PFSK-1 (cell line): ENCODE results near the gene TRPV4.

Experiments
- FOXP2 ChIP-seq: optimal IDR thresholded peaks from 2 replicates; pipeline ENCODE3; 2011; ENCODE audit warnings: borderline replicate concordance, control low read depth, inconsistent platforms; ENCODE audit not compliant: insufficient read depth; ENCODE audit errors: extremely low read length, extremely low read depth
- POLR2AphosphoS5 ChIP-seq: IDR thresholded peaks from 2 replicates; pipeline ENCODE4 v1.6.1; 2012; ENCODE audit warnings: low read depth, mild to moderate bottlenecking, control low read depth, low read length, moderate library complexity
- REST ChIP-seq, 2 experiments: IDR thresholded peaks; 2 replicates each; pipeline versions ENCODE4 v1.6.1 to v1.8.0; 2011 to 2012; ENCODE audit warnings: low read depth in 2 of 2, low read length in 2 of 2, control low read depth in 1 of 2, inconsistent platforms in 1 of 2, mild to moderate bottlenecking in 1 of 2, moderate library complexity in 1 of 2; ENCODE audit not compliant: insufficient read depth in 1 of 2
- SIN3A ChIP-seq: IDR thresholded peaks from 2 replicates; pipeline ENCODE4 v1.6.1; 2012; ENCODE audit warnings: mild to moderate bottlenecking, low read length, moderate library complexity, borderline replicate concordance; ENCODE audit not compliant: insufficient read depth
- TAF1 ChIP-seq: IDR thresholded peaks from 2 replicates; pipeline ENCODE4 v1.6.1; 2012; ENCODE audit warnings: low read length, control low read depth, borderline replicate concordance; ENCODE audit not compliant: insufficient read depth

TRPV4 gene

GRCh38 chr12:109763201-109763841, 69.9 kb downstream of the TRPV4 start:
- TF ChIP-seq FOXP2, result no peak
- TF ChIP-seq POLR2AphosphoS5, result no peak
- TF ChIP-seq SIN3A, result no peak
- TF ChIP-seq REST (IDR thresholded peaks at IDR 0.05; ENCODE audit: insufficient read depth in 1 of 2, low read depth in 2 of 2, low read length in 2 of 2), result no peak
- TF ChIP-seq TAF1, result no peak

DNA sequence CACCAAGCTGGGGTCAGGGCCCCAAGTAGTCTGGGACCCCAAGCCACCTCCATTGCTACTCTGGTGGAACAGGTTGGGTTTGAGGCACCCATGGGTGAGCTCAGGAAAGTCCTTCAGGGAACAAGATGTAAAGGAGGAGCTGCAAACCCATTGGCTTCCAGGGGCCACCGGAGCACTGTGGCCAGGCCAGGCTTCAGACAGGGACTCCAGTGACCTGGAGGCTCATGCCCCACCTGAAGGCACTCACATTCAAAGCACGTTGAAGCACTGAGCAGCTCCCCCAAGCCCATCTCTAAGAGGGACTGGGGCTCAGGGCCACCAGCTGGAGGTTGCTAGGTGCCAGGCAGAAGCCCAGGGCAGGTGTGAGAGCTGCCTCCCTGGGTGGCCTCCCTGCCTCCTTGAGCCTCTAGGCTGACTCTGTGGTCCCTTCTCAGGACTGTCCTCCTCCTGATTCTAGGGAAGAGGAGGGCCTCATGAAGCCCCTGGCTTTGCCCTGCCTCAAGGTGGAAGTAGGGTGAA, 70.5 kb downstream of the TRPV4 start:
- TF ChIP-seq FOXP2 (no peak), SIN3A (no peak), POLR2AphosphoS5 (no peak), TAF1 (no peak), REST (IDR thresholded peaks at IDR 0.05; ENCODE audit: insufficient read depth in 1 of 2, low read depth in 2 of 2, low read length in 2 of 2) (no peak)

- TF ChIP-seq TAF1, result no peak
- TF ChIP-seq POLR2AphosphoS5, result no peak
- no peak for TF ChIP-seq SIN3A
- TF ChIP-seq REST (IDR thresholded peaks at IDR 0.05; ENCODE audit: insufficient read depth in 1 of 2, low read depth in 2 of 2, low read length in 2 of 2), result no peak
- no peak for TF ChIP-seq FOXP2
These were observed 71.0 kb downstream of the TRPV4 start for GRCh38 chr12:109762071-109762672.

DNA sequence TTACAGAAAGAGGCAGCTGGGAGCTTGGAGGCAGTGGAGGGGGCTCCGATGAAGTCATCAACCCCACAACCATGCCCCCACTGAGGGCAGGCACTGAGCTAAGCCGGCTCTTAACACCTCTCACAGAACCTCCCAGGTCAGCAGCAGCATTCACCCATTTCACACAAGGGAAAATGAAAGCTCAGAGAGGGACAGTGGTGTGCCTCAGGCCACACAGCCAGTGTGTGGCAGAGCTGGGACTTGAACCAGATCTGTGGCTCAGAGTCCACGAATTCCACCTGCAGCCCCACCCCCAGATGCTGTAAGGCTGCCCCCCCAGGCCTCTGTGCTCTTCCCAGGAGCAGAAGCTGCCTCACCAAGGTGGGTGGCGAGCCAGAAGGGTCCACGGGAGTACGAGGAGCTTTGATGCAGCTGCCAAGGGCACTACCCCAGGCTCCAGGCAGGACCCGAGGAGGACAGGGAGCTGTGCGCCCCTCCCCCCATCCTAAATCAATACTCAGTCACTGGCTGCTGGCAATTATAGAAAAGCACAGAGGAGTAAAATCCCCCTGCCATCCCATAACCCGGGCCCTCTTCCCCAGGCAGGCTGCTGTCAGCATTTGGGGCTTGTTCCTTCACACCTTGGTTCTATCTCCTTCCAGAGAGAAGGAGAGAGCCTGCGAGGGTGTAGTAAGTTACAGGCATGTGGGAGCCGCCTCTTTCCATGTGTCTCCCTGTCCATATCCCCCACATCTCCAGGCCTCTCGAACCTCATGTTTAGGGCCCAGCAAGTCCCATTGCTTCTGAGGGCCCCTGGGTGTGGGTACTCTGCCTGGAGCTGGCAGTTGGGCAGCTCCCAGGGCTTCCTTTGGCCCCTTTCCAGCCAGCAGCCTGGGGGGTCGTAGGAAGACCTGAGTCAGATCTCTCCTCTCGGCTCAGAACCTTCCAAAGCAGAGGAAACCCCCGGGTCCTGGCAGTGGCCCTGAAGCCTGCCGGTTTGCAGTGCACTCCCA, 72.0 kb downstream of the TRPV4 start:
- TF ChIP-seq FOXP2 (no peak), REST (IDR thresholded peaks at IDR 0.05; ENCODE audit: insufficient read depth in 1 of 2, low read depth in 2 of 2, low read length in 2 of 2) (no peak), SIN3A (no peak), TAF1 (no peak), POLR2AphosphoS5 (no peak)
